ENCODE data around the gene TLE4. TPM values are rescaled to one million over a fixed set of nuclear protein-coding genes. Genes with fewer than 3 reads are reported as not detected.

TLE4 gene
- total RNA-seq, 2 experiments from 2014 or later, result 62.4 to 68.8 TPM

- ATAC-seq (ENCODE audit: low read depth), result no peak
- DNase-seq, result no peak
- peaks cover 10% of the 10 kb centered on the region for H3K4me1 Mint-ChIP-seq
- no peak overlapping the region for H3K27ac Mint-ChIP-seq
- H3K27me3 Mint-ChIP-seq, result peaks cover 2% of the 10 kb centered on the region
- no peaks in the 10 kb centered on the region for H3K9me3 Mint-ChIP-seq
- H3K4me3 Mint-ChIP-seq, result no peak overlapping the region
- H3K36me3 Mint-ChIP-seq, result no peaks in the 10 kb centered on the region
- POLR2A ChIA-PET, result no interaction called here
Observed at GRCh38 chr9:79562749-79563386, 8.9 kb upstream of the TLE4 start.

GRCh38 chr9:79564105-79564504, 7.7 kb upstream of the TLE4 start:
- H3K27ac Mint-ChIP-seq, result no peak overlapping the region
- POLR2A ChIA-PET, result no interaction called here
- ATAC-seq (ENCODE audit: low read depth) (no peak), DNase-seq (no peak)
- H3K36me3 Mint-ChIP-seq, result no peaks in the 10 kb centered on the region
- no peak overlapping the region for H3K4me3 Mint-ChIP-seq
- peaks cover 2% of the 10 kb centered on the region for H3K27me3 Mint-ChIP-seq
- H3K9me3 Mint-ChIP-seq, result peaks cover 2% of the 10 kb centered on the region
- peaks cover 10% of the 10 kb centered on the region for H3K4me1 Mint-ChIP-seq

GRCh38 chr9:79565245-79565644, 6.5 kb upstream of the TLE4 start:
- peaks cover 2% of the 10 kb centered on the region for H3K9me3 Mint-ChIP-seq
- no peak overlapping the region for H3K27ac Mint-ChIP-seq
- H3K36me3 Mint-ChIP-seq, result no peaks in the 10 kb centered on the region
- no peak for DNase-seq
- peaks cover 5% of the 10 kb centered on the region for H3K27me3 Mint-ChIP-seq
- peak; percentile 79 for ATAC-seq (ENCODE audit: low read depth)
- H3K4me3 Mint-ChIP-seq, result no peak overlapping the region
- H3K4me1 Mint-ChIP-seq, result peaks cover 12% of the 10 kb centered on the region
- POLR2A ChIA-PET, result no interaction called here

- Mint-ChIP-seq H3K9me3 (peaks cover 2% of the 10 kb centered on the region), H3K27me3 (peaks cover 7% of the 10 kb centered on the region), H3K36me3 (no peaks in the 10 kb centered on the region), H3K27ac (no peak overlapping the region), H3K4me3 (no peak overlapping the region), H3K4me1 (peaks cover 14% of the 10 kb centered on the region)
- POLR2A ChIA-PET, result interaction anchor here (0.8 kb wide), 1 partner anchor 56 kb away, joined by 3 read pairs; no protein-coding TSS in a partner anchor
- ATAC-seq (ENCODE audit: low read depth) (no peak), DNase-seq (no peak)
Observed at GRCh38 chr9:79567671-79568098, 4.1 kb upstream of the TLE4 start.

- POLR2A ChIA-PET, result no interaction called here
- H3K27me3 Mint-ChIP-seq, result peaks cover 7% of the 10 kb centered on the region
- no peak overlapping the region for H3K27ac Mint-ChIP-seq
- H3K4me3 Mint-ChIP-seq, result no peak overlapping the region
- peaks cover under 1% of the 10 kb centered on the region for H3K36me3 Mint-ChIP-seq
- peaks cover 14% of the 10 kb centered on the region for H3K4me1 Mint-ChIP-seq
- ATAC-seq (ENCODE audit: low read depth) (no peak), DNase-seq (no peak)
- H3K9me3 Mint-ChIP-seq, result peaks cover 2% of the 10 kb centered on the region
Observed at GRCh38 chr9:79568337-79569101, 3.2 kb upstream of the TLE4 start.

GRCh38 chr9:79569814-79570447, 1.8 kb upstream of the TLE4 start:
- POLR2A ChIA-PET, result interaction anchor here (0.6 to 1.3 kb wide), 2 partner anchors 9 to 94 kb away, joined by 3 read pairs; no protein-coding TSS in a partner anchor
- no peak for ATAC-seq (ENCODE audit: low read depth)
- Mint-ChIP-seq H3K27ac (peak overlapping the region; percentile 82), H3K36me3 (peaks cover 9% of the 10 kb centered on the region), H3K4me3 (no peak overlapping the region), H3K27me3 (peaks cover 7% of the 10 kb centered on the region), H3K9me3 (peaks cover 2% of the 10 kb centered on the region), H3K4me1 (peaks cover 24% of the 10 kb centered on the region)
- no peak for DNase-seq

- DNase-seq (peak; percentile 59), ATAC-seq (ENCODE audit: low read depth) (no peak)
- H3K4me1 Mint-ChIP-seq, result peaks cover 19% of the 10 kb centered on the region
- H3K4me3 Mint-ChIP-seq, result no peak overlapping the region
- peaks cover 2% of the 10 kb centered on the region for H3K9me3 Mint-ChIP-seq
- H3K27ac Mint-ChIP-seq, result peak overlapping the region; percentile 82
- peaks cover 10% of the 10 kb centered on the region for H3K36me3 Mint-ChIP-seq
- peaks cover 7% of the 10 kb centered on the region for H3K27me3 Mint-ChIP-seq
- POLR2A ChIA-PET, result interaction anchor here (0.6 to 2.2 kb wide), 20 partner anchors 9 to 313 kb away, joined by 3 to 45 read pairs (median 6); no protein-coding TSS in a partner anchor
Observed at GRCh38 chr9:79570448-79571308, 1.1 kb upstream of the TLE4 start.

GRCh38 chr9:79572032-79572607, 355 bp downstream of the TLE4 start:
- POLR2A ChIA-PET, result interaction anchor here (0.7 to 2.2 kb wide), 23 partner anchors 11 to 362 kb away, joined by 3 to 45 read pairs (median 6); no protein-coding TSS in a partner anchor
- H3K36me3 Mint-ChIP-seq, result peaks cover 17% of the 10 kb centered on the region
- H3K4me1 Mint-ChIP-seq, result peaks cover 28% of the 10 kb centered on the region
- peaks cover 7% of the 10 kb centered on the region for H3K27me3 Mint-ChIP-seq
- ATAC-seq (ENCODE audit: low read depth) (no peak), DNase-seq (peak; percentile 73)
- no peak overlapping the region for H3K4me3 Mint-ChIP-seq
- peaks cover 2% of the 10 kb centered on the region for H3K9me3 Mint-ChIP-seq
- H3K27ac Mint-ChIP-seq, result no peak overlapping the region

- Mint-ChIP-seq H3K36me3 (peaks cover 22% of the 10 kb centered on the region), H3K9me3 (peaks cover 2% of the 10 kb centered on the region), H3K27ac (peak overlapping the region; percentile 91), H3K4me3 (peak overlapping the region; percentile 98), H3K27me3 (peaks cover 4% of the 10 kb centered on the region), H3K4me1 (peaks cover 35% of the 10 kb centered on the region)
- ATAC-seq (ENCODE audit: low read depth) (no peak), DNase-seq (peak; percentile 79)
- POLR2A ChIA-PET, result interaction anchor here (0.7 to 2.2 kb wide), 16 partner anchors 10 to 363 kb away, joined by 3 to 45 read pairs (median 8); no protein-coding TSS in a partner anchor
Observed at GRCh38 chr9:79572608-79573411, 1.0 kb downstream of the TLE4 start.

GRCh38 chr9:79573412-79573923, 1.7 kb downstream of the TLE4 start:
- Mint-ChIP-seq H3K27ac (peak overlapping the region; percentile 91), H3K27me3 (peaks cover 4% of the 10 kb centered on the region), H3K4me1 (peaks cover 41% of the 10 kb centered on the region), H3K9me3 (no peaks in the 10 kb centered on the region), H3K4me3 (peak overlapping the region; percentile 98), H3K36me3 (peaks cover 27% of the 10 kb centered on the region)
- ATAC-seq (ENCODE audit: low read depth) (no peak), DNase-seq (no peak)
- POLR2A ChIA-PET, result no interaction called here

GRCh38 chr9:79574136-79574535, 2.4 kb downstream of the TLE4 start:
- peaks cover 29% of the 10 kb centered on the region for H3K36me3 Mint-ChIP-seq
- no peak for DNase-seq

GRCh38 chr9:79574781-79575180, 3.0 kb downstream of the TLE4 start:
- Mint-ChIP-seq H3K27me3 (peaks cover 4% of the 10 kb centered on the region), H3K27ac (no peak overlapping the region), H3K36me3 (peaks cover 30% of the 10 kb centered on the region), H3K4me3 (peak overlapping the region; percentile 98), H3K9me3 (no peaks in the 10 kb centered on the region), H3K4me1 (peaks cover 45% of the 10 kb centered on the region)
- POLR2A ChIA-PET, result no interaction called here
- DNase-seq (no peak), ATAC-seq (ENCODE audit: low read depth) (no peak)

More at GRCh38 chr9:79574136-79574535, 2.4 kb downstream of the TLE4 start:
- Mint-ChIP-seq H3K4me1 (peaks cover 45% of the 10 kb centered on the region), H3K9me3 (no peaks in the 10 kb centered on the region), H3K27ac (peak overlapping the region; percentile 91), H3K4me3 (peak overlapping the region; percentile 98), H3K27me3 (peaks cover 4% of the 10 kb centered on the region)
- ATAC-seq (ENCODE audit: low read depth), result no peak
- POLR2A ChIA-PET, result no interaction called here

All from activated naive CD8-positive, alpha-beta T cell treated with anti-CD3 and anti-CD28 coated beads, Interleukin-2, amount 10 ng/mL, durations not matched to agents 7 days and 5 days (primary cell).